Common myeloid progenitor, CD34-positive (primary cell): ENCODE results near the gene CFI.

Experiments used
- CTCF ChIA-PET: fragments of 350-600 bp; sonication (Branson Sonifier 250); formaldehyde crosslinking; loops from one replicate; lab custom pipeline; 2021; ENCODE audit warnings: antibody characterized with exemption; lab: Charles Lee
- POLR2A ChIA-PET: fragments of 350-600 bp; sonication (Branson Sonifier 250); formaldehyde crosslinking; loops from one replicate; lab custom pipeline; 2021; ENCODE audit warnings: antibody characterized with exemption; lab: Charles Lee
- DNase-seq, 3 donors: peaks; one replicate each; pipeline versions ENCODE4 v3.0.0 to v3.0.0-alpha.2; 2013
- H3K27ac ChIP-seq, 2 experiments: 1 replicate in 1 of 2; 2 replicates in 1 of 2; pipeline ENCODE4 v1.7.0; 2013; ENCODE audit warnings: inconsistent platforms in 2 of 2, low read length in 2 of 2, mild to moderate bottlenecking in 2 of 2, low read depth in 1 of 2, moderate library complexity in 1 of 2; ENCODE audit not compliant: severe bottlenecking in 2 of 2, insufficient read depth in 1 of 2, poor library complexity in 1 of 2
- H3K27me3 ChIP-seq, 5 experiments: replicated peaks in 2 of 5; 1 replicate in 3 of 5; 2 replicates in 2 of 5; pipeline versions ENCODE4 v1.6.1 to v1.7.0; 2013; ENCODE audit warnings: low read length in 4 of 5, mild to moderate bottlenecking in 2 of 5, moderate library complexity in 2 of 5, inconsistent platforms in 1 of 5; ENCODE audit not compliant: insufficient read depth in 5 of 5, control insufficient read depth in 4 of 5
- H3K36me3 ChIP-seq, 4 experiments: 1 replicate in 2 of 4; 2 replicates in 2 of 4; pipeline versions ENCODE4 v1.6.1 to v1.7.0; 2013; ENCODE audit warnings: low read length in 3 of 4, control low read depth in 1 of 4, mild to moderate bottlenecking in 1 of 4; ENCODE audit not compliant: control insufficient read depth in 4 of 4, insufficient read depth in 4 of 4
- H3K4me1 ChIP-seq, 4 experiments: 1 replicate in 3 of 4; 2 replicates in 1 of 4; pipeline versions ENCODE4 v1.6.1 to v1.7.1; 2013; ENCODE audit warnings: low read length in 3 of 4, mild to moderate bottlenecking in 3 of 4, control low read depth in 1 of 4, inconsistent platforms in 1 of 4, moderate library complexity in 1 of 4; ENCODE audit not compliant: control insufficient read depth in 4 of 4, insufficient read depth in 4 of 4; ENCODE audit errors: control extremely low read depth in 1 of 4
- H3K4me3 ChIP-seq, 7 experiments: 1 replicate in 4 of 7; 2 replicates in 3 of 7; pipeline versions ENCODE4 v1.5.1 to v1.7.0; 2013; ENCODE audit warnings: mild to moderate bottlenecking in 7 of 7, low read length in 6 of 7, moderate library complexity in 6 of 7, inconsistent platforms in 2 of 7, low read depth in 2 of 7, control low read depth in 1 of 7; ENCODE audit not compliant: insufficient read depth in 4 of 7, control insufficient read depth in 1 of 7; ENCODE audit errors: extremely low read depth in 1 of 7
- H3K9me3 ChIP-seq, 5 experiments: 1 replicate in 4 of 5; 2 replicates in 1 of 5; pipeline versions ENCODE4 v1.6.1 to v1.7.1; 2013; ENCODE audit warnings: low read length in 4 of 5, mild to moderate bottlenecking in 2 of 5, inconsistent platforms in 1 of 5, low read depth in 1 of 5, moderate library complexity in 1 of 5; ENCODE audit not compliant: control insufficient read depth in 4 of 5, insufficient read depth in 2 of 5; ENCODE audit errors: control extremely low read depth in 1 of 5
- WGBS: methylation state at CpG from one replicate; pipeline ENCODE4 v1.1.5; 2013; ENCODE audit not compliant: insufficient coverage; 5-methylcytosine and 5-hydroxymethylcytosine counted together

Gene CFI

DNA sequence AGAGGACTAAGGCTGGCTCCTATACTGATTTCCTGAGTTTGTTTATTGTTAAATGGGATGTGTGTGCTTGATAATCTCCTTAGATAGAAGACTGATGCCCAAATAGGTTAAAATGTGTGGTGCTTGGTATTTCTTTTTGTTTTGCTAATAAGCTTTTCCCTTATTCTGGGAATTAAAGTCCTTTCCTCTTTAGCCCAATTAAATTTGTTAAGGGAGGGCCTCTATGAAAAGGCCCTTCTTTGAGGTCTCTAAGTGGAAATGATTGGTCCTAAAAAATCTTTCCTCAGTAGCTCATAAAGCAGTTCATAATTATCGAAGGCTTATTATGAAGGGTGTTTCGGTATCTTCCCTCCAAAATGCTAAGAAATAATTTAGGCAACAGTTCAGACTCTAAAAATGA, 25.9 kb upstream of the CFI start, which contains the start of gene RRH:
TSS of gene RRH (plus strand) at position 301 of the 400 bp plus-strand sequence. CDS start at position 357, 56 bp downstream.
- Histone ChIP-seq H3K4me3 (no peak within 1 kb of the TSS), H3K27me3 (no peaks in the 10 kb centered on the region), H3K9me3 (no peaks in the 10 kb centered on the region), H3K4me1 (no peaks in the 10 kb centered on the region), H3K27ac (no peak within 1 kb of the TSS), H3K36me3 (peaks cover 6 to 26% (median 18%) of the 10 kb centered on the region in 4 experiments)
- ChIA-PET POLR2A (interaction anchor here (0.7 kb wide), 1 partner anchor 1072 kb away, joined by 3 read pairs; no protein-coding TSS in a partner anchor), CTCF (interaction anchor here (1.0 to 4.9 kb wide), 11 partner anchors 8 to 407 kb away, joined by 3 to 33 read pairs (median 5); partner anchors contain the start of genes CASP6 and GAR1)
- 100% methylated on average over 2 of the region's 2 CpGs for WGBS
- DNase-seq, result no peak

- Histone ChIP-seq H3K36me3 (peaks cover 6 to 30% (median 22%) of the 10 kb centered on the region in 4 experiments), H3K4me1 (no peaks in the 10 kb centered on the region), H3K27ac (no peak overlapping the region), H3K27me3 (no peaks in the 10 kb centered on the region), H3K9me3 (no peaks in the 10 kb centered on the region), H3K4me3 (no peak overlapping the region)
- ChIA-PET CTCF (interaction anchor here (0.7 to 4.9 kb wide), 15 partner anchors 9 to 406 kb away, joined by 3 to 33 read pairs (median 6); partner anchors contain the start of genes CASP6, GAR1, PLA2G12A and SEC24B), POLR2A (interaction anchor here (0.7 kb wide), 1 partner anchor 1071 kb away, joined by 3 read pairs; no protein-coding TSS in a partner anchor)
- DNase-seq, result peak; percentile 31 to 56 (median 54)
Observed at GRCh38 chr4:109826719-109827118, 24.9 kb upstream of the CFI start.

DNA sequence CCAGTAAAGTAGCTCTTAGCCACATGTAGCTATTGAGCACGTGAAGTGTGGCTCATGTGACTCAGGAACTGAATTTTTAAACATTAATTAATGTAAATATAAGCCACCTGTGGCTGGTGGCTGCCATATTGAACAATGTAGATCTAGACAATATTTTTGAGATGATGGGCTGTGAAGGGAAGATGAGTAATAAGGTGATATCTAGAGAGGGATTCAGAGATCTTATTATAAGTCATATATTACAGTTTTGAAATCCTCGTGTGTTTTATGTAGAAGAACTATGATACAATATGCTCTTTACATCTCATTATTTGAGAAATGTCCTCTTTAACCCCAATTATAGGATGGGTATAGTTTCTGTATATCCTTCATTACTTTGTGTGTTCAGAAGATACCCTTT, 19.4 kb upstream of the CFI start:
- peaks cover 6 to 60% (median 41%) of the 10 kb centered on the region in 4 experiments for H3K36me3 ChIP-seq
- CTCF ChIA-PET, result interaction anchor here (1.5 kb wide), 1 partner anchor 155 kb away, joined by 3 read pairs; no protein-coding TSS in a partner anchor
- no CpG with 5 or more reads among the region's 2 CpGs for WGBS

GRCh38 chr4:109820563-109820962, 18.8 kb upstream of the CFI start:
- Histone ChIP-seq H3K4me1 (peaks cover 3 to 13% (median 7%) of the 10 kb centered on the region in 4 experiments), H3K9me3 (no peaks in the 10 kb centered on the region), H3K4me3 (no peak overlapping the region), H3K36me3 (peaks cover 6 to 58% (median 41%) of the 10 kb centered on the region in 4 experiments), H3K27me3 (no peaks in the 10 kb centered on the region), H3K27ac (no peak overlapping the region)
- POLR2A ChIA-PET, result no interaction called here
- CTCF ChIA-PET, result interaction anchor here (1.1 to 1.5 kb wide), 2 partner anchors 156 to 261 kb away, joined by 3 read pairs; partner anchors contain the start of gene MCUB
- WGBS, result 100% methylated on average over 1 of the region's 2 CpGs
- DNase-seq, result no peak

More for the DNA sequence above, 19.4 kb upstream of the CFI start:
- H3K4me1 ChIP-seq, result peaks cover 3 to 10% (median 7%) of the 10 kb centered on the region in 4 experiments
- no peak overlapping the region for H3K4me3 ChIP-seq
- no peaks in the 10 kb centered on the region for H3K9me3 ChIP-seq
- POLR2A ChIA-PET, result no interaction called here
- H3K27ac ChIP-seq, result no peak overlapping the region
- no peaks in the 10 kb centered on the region for H3K27me3 ChIP-seq
- DNase-seq, result no peak

GRCh38 chr4:109818268-109818667, 16.5 kb upstream of the CFI start:
- POLR2A ChIA-PET, result no interaction called here
- Histone ChIP-seq H3K4me3 (no peak overlapping the region), H3K4me1 (peaks cover 9 to 27% (median 14%) of the 10 kb centered on the region in 4 experiments), H3K36me3 (peaks cover 4 to 41% (median 28%) of the 10 kb centered on the region in 4 experiments), H3K27ac (no peak overlapping the region), H3K27me3 (no peaks in the 10 kb centered on the region), H3K9me3 (no peaks in the 10 kb centered on the region)
- CTCF ChIA-PET, result interaction anchor here (1.2 to 3.2 kb wide), 3 partner anchors 9 to 396 kb away, joined by 4 to 13 read pairs (median 5); partner anchors contain the start of gene RRH
- no CpG with 5 or more reads among the region's 4 CpGs for WGBS
- no peak for DNase-seq

GRCh38 chr4:109816894-109817293, 15.1 kb upstream of the CFI start:
- ChIA-PET POLR2A (interaction anchor here (0.6 to 0.9 kb wide), 2 partner anchors 114 to 290 kb away, joined by 3 read pairs; partner anchors contain the start of gene CASP6), CTCF (interaction anchor here (1.1 to 3.2 kb wide), 5 partner anchors 8 to 390 kb away, joined by 4 to 13 read pairs (median 6); partner anchors contain the start of genes CASP6 and RRH)
- Histone ChIP-seq H3K4me1 (peaks cover 9 to 30% (median 14%) of the 10 kb centered on the region in 4 experiments), H3K27ac (no peak overlapping the region), H3K4me3 (peak overlapping the region in 5 of 7 experiments; percentile 83 to 97 (median 91)), H3K36me3 (peaks cover 0 to 32% (median 19%) of the 10 kb centered on the region in 4 experiments), H3K9me3 (no peaks in the 10 kb centered on the region), H3K27me3 (no peaks in the 10 kb centered on the region)
- 87% methylated on average over 1 of the region's 1 CpG for WGBS
- DNase-seq, result no peak

DNA sequence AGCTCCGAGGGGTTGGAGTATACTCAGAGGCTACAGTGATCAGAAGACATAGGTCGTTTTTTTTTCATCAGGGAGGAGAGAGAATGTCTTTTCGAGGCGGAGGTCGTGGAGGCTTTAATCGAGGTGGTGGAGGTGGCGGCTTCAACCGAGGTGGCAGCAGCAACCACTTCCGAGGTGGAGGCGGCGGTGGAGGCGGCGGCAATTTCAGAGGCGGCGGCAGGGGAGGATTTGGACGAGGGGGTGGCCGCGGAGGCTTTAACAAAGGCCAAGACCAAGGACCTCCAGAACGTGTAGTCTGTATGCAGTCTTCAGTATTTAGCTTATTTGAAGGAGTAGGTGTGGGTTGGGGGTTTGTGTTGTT, 14.3 kb upstream of the CFI start:
- no peak for DNase-seq
- ChIA-PET POLR2A (interaction anchor here (0.6 kb wide), 1 partner anchor 132 kb away, joined by 3 read pairs; no protein-coding TSS in a partner anchor), CTCF (interaction anchor here (1.2 to 3.2 kb wide), 5 partner anchors 9 to 398 kb away, joined by 3 to 13 read pairs (median 6); partner anchors contain the start of genes CASP6 and RRH)
- Histone ChIP-seq H3K27ac (peak overlapping the region; percentile 97 to 99), H3K27me3 (no peaks in the 10 kb centered on the region), H3K9me3 (no peaks in the 10 kb centered on the region), H3K36me3 (peaks cover 0 to 28% (median 19%) of the 10 kb centered on the region in 4 experiments), H3K4me3 (peak overlapping the region; percentile 63 to 97 (median 91)), H3K4me1 (peaks cover 9 to 30% (median 14%) of the 10 kb centered on the region in 4 experiments)
- WGBS, result 0% methylated on average over 19 of the region's 19 CpGs
